Suppressor macrophage treated with lipopolysaccharide for 1 hour (primary cell): ENCODE data around the gene PDCL3.

Source experiments
- DNase-seq, 3 donors: peaks; one replicate each; pipeline ENCODE4 v3.0.0-alpha.2; 2020 to 2022

Gene PDCL3

GRCh38 chr2:100562613-100563406 is at the start of gene PDCL3:
Gene PDCL3, plus strand, starts transcription at chr2:100562993. Its CDS starts 75 bp downstream, at chr2:100563068.
- DNase-seq: peak; percentile 98 to 99 (median 98)

GRCh38 chr2:100513650-100514049 is 49.1 kb upstream of the PDCL3 start:
- DNase-seq: peak; percentile 49 to 71 (median 65)

DNA sequence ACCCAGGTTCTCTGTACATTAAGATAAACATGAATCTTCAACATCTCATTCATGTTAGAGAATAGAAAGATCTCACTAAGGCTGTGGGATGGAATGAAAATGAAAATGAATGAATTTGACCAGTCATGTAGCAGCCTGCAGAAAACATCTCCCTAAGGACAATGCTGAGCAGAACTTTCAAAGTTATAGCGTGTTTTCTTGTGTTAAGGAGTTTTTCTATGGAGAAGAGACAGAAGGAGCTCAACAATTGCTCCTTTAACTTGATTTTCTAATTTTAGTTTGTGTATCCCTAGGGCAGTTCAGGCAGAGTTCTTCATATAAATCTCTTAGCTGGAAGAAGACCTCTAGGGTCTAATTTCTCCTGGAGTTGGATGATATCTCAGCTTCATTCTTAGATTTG is 45.2 kb upstream of the PDCL3 start:
- peak in 1 of 3 donors; percentile 14 for DNase-seq

- peak in 1 of 3 donors; percentile 14 for DNase-seq
Measured at GRCh38 chr2:100518801-100519200, 44.0 kb upstream of the PDCL3 start.

DNA sequence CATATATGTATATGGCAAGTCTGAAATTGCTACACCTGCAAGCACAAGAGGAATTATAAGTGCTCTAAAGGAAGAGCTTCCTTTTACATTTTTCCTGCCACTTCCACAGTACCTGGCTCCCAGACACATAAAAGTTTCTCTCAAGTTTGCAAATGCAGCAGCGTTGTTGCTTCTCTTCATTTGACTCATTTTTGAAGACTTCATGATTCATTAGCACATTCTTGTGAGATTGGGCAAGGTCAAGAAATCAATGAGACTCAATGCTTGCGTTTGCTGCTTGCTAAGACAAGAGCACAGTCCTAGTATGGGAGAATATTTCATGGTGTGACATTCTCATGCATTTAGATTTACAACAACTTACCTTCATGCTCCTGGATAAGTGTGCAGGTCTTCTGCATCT is 42.6 kb upstream of the PDCL3 start:
- DNase-seq: peak in 1 of 3 donors; percentile 17

- DNase-seq: no peak
Measured at GRCh38 chr2:100522430-100522829, 40.4 kb upstream of the PDCL3 start.

GRCh38 chr2:100524331-100524730 is 38.5 kb upstream of the PDCL3 start:
- DNase-seq: no peak

DNA sequence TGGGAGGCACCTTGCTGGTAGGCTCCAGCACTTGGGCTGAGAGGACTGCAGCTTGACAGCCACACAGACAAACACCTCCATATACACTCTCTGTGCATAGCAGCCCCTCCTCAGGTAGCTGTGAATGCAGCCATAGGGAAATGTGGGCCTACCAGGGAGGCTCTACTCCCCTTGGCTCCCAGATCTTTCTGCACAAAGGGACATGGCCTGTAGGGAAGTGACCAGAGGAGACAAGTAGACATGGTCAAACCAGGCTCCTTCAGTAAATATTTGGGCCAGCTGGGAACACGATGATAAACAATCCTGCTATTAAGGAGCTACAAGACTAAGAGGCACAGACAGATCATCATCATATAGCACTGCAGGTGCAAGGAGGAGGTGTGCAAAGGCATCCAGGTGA is 35.9 kb upstream of the PDCL3 start:
- DNase-seq: no peak

DNA sequence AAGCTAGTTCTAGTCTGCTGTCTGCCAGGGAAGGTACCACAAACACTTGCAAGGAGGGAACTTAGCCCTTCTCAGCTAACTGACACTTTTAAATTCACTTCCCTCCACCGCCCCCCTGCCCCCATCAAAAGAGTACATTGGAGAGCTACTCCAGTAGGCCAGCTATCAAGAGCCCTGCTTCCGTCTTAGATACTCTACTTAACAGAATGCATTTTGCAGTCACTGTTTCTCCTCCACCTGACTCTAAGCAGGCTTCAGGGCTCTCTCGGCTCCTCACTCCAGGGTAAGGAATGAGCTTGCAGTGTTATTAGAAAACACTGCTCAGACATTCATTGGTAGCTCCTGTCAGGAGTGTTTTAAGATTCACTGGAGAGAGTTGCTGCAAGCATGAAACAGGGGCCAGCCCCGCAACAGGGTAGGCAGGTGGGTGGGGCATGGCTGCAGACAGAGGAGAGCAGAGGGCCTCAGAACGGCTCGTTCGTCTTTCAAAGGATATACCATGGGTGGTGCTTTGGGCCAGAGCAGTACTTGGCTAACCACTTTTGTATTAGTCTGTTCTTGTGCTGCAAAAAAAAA is 35.3 kb upstream of the PDCL3 start:
- no peak for DNase-seq

DNA sequence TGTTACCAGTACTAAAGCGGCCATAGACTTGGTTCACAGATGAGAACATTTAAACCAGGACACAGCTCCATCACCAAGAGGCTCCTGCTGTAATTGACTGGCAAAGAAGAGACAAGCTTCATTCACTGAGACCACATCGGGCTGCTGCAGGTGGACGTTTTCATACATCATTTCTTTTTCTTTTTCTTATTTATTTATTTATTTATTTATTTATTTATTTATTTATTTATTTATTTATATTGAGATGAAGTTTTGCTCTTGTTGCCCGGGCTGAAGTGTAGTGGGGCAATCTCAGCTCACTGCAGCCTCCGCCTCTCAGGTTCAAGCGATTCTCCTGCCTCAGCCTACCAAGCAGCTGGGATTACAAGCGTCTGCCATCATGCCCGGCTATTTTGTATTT is 33.6 kb upstream of the PDCL3 start:
- DNase-seq: no peak

DNA sequence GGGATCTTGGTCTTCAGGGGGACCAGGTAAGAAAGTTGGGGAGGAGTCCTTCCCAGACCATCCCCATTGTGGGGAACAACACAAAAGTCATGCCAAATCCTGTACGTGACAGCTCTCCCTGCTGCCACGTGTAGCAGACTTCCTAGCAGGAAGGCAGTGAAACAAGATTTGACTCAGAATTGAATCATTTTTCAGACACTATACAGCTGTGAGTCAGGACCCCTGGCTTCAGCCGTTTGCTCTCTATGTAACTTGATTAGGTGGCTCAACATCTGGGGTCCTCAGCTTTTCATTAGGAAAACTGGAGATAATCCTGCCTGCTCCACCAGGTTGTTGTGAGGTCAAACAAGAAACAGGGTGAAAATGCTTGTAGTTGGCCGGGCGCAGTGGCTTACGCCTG is 32.9 kb upstream of the PDCL3 start:
- DNase-seq: no peak

DNA sequence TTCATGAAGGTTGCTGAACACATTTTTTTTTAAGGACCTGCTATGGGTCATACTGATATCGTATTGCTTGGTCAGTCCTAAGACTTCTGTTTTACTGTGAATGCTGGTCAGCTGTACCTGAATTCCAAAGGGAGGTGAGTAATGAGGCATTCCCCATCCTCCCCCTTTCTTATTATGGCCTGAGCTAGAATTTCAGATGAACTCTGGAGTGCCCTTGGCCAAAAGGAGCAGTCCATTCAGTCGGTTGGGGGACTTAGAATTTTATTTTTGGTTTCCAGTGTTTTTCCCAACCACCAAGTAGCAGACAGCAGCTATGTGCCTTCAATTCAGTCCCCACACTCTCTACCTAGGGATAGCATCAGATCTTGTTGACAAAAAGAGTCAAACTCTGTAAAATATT is 26.9 kb upstream of the PDCL3 start:
- no peak for DNase-seq

DNA sequence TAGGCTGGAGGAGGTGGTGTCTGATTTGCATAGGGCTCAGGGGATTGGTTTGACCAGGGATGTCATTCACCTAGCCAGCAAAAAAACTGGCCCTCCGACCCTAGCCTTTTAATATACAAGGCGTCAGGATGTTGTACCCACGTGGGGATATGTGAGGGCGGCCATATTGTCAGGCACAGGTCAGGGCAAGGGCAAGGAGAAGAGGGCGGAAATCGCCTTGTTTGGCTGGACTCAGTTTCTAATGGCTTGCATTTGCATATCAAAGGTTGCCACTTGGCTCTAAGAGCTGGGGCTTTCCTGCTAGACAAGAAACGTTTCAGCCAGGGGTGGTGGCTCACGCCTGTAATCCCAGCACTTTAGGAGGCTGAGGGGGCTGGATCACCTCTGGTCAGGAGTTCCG is 24.9 kb upstream of the PDCL3 start:
- DNase-seq: no peak

DNA sequence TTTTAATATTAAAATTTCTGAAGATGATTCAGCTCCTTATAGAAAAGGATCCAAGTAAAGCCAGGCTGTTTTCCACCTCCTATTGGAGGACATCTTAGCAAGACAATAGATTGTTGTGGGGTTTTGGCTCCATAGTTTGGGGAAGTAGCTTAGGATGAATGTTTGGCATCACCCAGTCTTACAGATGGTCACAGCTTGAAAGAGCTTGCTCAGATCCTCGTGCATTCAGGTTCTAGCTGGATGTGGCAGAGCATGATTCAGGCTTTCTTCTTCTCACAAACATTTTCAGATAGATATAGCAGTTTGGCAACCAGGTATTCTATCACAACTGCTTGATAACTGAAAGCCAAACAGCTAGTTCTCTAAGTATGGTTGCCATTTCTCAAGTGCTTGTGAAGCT is 23.6 kb upstream of the PDCL3 start:
- no peak for DNase-seq

GRCh38 chr2:100541404-100541803 is 21.4 kb upstream of the PDCL3 start:
- no peak for DNase-seq

DNA sequence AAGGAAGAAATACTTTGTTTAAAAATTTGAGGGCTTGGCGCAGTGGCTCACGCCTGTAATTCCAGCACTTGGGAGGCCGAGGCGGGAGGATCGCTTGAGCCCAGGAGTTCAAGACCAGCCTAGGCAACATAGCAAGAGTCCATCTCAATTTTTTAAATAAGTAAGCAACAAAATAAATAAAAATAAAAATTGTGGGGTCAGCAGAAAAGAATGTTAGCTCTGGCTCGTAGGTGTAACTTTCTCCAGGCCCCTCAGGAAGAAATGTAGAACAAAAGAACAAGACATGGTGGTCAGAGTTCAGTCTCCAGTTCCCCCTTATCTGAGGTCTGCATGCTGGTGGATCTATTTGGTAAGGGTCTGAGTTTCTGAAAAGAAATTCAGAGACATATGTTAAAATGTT is 20.4 kb upstream of the PDCL3 start:
- DNase-seq: no peak

GRCh38 chr2:100544911-100545596 is 17.7 kb upstream of the PDCL3 start:
- DNase-seq: no peak

- DNase-seq: peak in 2 of 3 donors; percentile 7 to 14
Measured at GRCh38 chr2:100546469-100546868, 16.3 kb upstream of the PDCL3 start.

GRCh38 chr2:100548771-100549170 is 14.0 kb upstream of the PDCL3 start:
- DNase-seq: no peak

DNA sequence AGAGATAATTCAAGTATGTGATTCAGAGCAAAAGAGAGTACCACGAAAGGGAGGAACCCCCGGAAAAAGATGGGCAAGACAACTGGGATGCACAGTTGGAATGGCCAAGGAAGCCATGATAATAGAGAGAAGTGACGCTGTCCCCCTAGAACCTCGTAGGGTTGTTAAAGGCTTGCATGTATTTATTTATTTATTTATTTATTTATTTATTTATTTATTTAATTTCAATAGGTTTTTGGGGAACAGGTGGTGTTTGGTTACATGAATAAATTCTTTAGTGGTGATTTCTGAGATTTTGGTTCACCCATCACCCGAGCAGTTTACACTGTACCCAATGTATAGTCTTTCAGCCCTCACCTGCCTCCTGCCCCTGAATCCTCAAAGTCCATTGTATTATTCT is 11.5 kb upstream of the PDCL3 start:
- no peak for DNase-seq

GRCh38 chr2:100554798-100555407 is 7.9 kb upstream of the PDCL3 start:
- peak; percentile 51 to 59 (median 52) for DNase-seq

DNA sequence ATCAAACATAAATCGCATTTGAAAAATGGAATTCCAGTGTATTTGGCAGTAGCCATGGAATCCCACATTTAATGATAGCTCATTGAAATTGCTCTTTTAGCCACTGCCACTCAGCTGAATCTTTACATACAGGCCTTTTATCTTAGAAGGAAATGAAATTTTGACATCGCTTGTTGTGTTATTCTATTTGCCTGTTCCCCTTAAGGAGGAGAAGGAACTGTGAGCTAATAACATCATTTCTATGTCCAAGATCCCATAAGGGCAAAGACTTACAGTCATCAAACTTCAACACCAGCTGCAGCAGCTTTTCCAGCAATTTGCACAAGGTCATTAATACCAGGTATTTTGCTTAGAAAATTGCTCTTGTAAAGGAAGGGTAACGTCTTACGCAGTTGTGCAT is 6.0 kb upstream of the PDCL3 start:
- no peak for DNase-seq

DNA sequence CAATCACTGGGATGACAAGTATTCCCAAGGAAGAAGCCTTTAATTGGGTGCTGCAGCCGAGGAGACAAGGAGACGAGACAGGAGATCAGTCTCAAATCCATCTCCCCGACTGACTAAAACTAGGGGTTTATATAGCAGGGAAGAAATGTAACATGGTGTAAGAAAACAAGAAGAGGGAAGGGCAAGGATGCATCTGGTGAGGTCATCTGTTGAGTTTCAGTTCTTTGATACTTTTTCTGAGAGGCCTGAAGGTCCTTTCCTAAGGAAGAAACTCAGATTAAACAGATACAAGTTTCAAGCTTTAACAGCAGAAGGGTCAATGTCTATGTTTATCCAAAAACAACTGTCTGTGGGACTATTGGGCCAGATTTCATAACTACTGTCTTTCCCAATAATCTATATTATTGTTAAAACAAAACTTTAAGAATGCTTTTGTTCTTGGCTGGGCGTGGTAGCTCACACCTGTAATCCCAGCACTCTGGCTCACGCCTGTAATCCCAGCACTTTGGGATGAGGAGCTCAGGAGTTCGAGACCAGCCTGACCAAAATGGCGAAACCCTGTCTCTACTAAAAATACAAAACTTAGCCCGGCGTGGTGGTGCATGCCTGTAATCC is 2.5 kb upstream of the PDCL3 start:
- DNase-seq: peak; percentile 10 to 49 (median 30)
